ENCODE measurements around the gene PARD3.

The PARD3 gene

DNA sequence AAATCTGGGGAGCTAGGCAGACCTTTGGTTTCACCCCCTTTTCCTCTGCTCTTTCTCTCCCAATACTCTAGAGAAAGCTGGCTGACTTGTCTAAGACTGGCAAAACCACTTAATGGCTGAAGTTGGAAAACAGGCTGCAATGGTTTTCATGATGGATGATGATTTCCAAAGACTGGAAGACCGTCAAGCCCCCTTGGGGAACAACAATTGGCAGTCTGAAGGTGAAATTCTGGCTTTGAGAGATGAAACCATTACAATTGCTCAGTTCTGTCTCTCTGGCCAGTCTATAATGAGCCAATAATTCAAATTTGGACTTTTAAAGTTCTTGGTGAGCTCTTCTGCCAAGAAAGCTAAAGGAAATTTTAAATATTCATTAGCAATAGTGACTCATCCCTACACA is 680.5 kb downstream of the PARD3 start:
- DNase-seq (ENCODE audit: low read depth in 2 of 2): no peak

GRCh38 chr10:34133406-34133805 is 681.7 kb downstream of the PARD3 start:
- no peak for DNase-seq (ENCODE audit: low read depth in 2 of 2)

- no peak for DNase-seq (ENCODE audit: low read depth in 2 of 2)
Measured at GRCh38 chr10:34131152-34131551, 683.9 kb downstream of the PARD3 start.

- no peak for DNase-seq (ENCODE audit: low read depth in 2 of 2)
Measured at GRCh38 chr10:34127676-34128075, 687.4 kb downstream of the PARD3 start.

DNA sequence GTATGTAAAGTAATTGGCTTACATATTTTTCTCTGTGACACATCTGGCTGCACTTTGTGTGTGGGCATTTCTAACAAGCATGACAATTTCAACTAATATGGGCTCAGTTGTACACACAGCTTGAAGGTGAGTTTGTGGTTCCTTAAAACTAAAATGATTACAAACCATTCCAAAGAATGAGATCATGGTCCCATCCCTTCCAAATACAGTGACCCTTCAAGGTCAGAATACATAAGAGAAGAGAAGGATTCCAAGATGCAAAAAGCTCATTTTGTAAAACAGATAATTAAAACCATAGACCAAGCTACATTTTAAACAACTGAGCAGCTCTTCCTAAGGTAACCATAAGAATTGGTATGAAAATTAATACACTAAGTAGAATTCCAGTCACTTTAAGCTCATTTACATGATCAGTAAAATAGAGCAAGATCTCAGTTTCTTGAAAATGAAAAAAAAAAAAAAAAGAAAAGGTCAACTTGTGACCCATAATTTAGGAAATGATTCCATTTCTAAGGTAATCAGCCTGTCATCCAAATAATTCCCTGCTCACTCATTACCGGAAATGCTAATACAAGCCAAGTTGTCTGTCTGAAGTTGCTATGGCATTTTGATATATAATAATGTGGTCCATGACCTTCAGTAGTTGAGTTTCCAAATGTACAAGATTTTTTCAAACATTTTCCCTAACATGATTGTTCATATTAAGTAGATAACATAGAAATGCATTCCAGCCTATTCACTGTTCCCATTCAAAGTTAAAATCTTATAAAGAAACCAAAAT is 688.5 kb downstream of the PARD3 start:
- no peak for DNase-seq (ENCODE audit: low read depth in 2 of 2)

GRCh38 chr10:34125702-34126101 is 689.4 kb downstream of the PARD3 start:
- DNase-seq (ENCODE audit: low read depth in 2 of 2): no peak

- DNase-seq (ENCODE audit: low read depth in 2 of 2): no peak
Measured at GRCh38 chr10:34124522-34125035, 690.5 kb downstream of the PARD3 start.

- no peak for DNase-seq (ENCODE audit: low read depth in 2 of 2)
Measured at GRCh38 chr10:34121781-34122622, 693.1 kb downstream of the PARD3 start.

- no peak for DNase-seq (ENCODE audit: low read depth in 2 of 2)
Measured at GRCh38 chr10:34121125-34121753, 693.9 kb downstream of the PARD3 start.

- no peak for DNase-seq (ENCODE audit: low read depth in 2 of 2)
Measured at GRCh38 chr10:34119456-34119855, 695.6 kb downstream of the PARD3 start.

DNA sequence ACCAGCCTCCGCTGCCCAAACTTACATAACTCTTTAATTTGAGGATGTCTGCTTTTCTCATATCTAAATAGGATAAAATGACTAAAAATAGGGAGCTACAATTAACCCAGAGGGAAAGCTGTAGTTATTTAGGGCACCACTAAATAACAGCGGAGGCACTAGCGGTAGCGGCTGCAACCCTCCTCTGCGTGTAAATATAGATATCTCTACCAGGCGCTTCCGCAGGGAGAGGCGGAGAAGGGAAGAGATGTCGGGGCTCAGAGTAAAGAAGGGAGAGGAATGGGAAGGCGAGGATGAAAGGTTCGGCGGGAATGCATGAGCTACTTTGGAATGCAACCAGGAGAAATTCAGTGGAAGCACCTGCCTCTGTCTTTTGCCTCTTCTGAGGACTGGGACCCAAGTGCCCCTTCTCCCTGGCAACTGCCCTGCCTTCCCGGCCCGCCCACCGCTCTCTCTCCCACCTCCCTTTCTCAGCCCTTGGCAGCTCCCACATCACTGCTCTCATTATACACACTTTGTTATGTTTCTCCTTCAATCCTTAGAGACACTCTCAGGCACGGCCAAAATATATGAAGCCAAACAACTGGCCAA is 698.3 kb downstream of the PARD3 start:
- no peak for DNase-seq (ENCODE audit: low read depth in 2 of 2)

DNA sequence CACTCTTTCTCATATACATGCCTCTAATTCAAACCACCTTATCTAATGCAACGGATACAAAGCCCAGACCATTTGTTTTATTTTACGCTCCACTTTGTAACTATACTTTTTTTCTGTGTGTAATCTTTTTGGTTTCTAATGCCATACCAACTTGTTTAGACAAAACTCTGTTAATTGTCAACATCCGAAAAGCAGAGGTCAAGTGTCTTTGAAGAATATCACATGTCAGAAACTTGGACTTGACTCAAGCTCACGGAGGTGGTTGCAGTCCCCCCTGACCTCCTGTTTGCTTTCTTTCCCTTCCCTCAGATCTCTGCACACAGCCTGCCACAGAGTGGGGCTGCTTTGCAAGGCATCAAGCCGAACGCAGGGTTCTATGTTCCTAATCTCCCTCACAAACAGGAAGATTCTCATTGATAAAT is 698.9 kb downstream of the PARD3 start:
- no peak for DNase-seq (ENCODE audit: low read depth in 2 of 2)

DNA sequence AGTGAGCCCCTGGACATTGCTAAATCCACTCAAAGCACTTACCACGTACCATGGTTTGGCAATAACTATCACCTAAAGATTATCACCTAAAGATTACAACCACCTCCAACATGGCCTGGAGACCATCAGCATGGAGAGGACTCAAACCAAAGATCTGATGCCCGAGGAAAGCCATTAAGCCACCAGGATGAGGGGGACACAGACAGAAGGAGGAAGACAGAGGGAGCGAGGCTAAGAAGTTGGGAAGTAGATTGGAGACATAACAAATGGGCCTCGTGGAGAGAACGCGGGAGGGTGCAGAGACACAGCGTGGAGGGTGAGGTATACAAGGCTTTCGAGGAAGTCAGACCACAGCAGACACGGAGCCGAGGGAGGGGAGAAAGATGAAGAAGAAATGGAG is 700.2 kb downstream of the PARD3 start:
- DNase-seq (ENCODE audit: low read depth in 2 of 2): no peak

GRCh38 chr10:34113504-34114225 is 701.4 kb downstream of the PARD3 start:
- no peak for DNase-seq (ENCODE audit: low read depth in 2 of 2)

- no peak for DNase-seq (ENCODE audit: low read depth in 2 of 2)
Measured at GRCh38 chr10:34112171-34112782, 702.8 kb downstream of the PARD3 start.

DNA sequence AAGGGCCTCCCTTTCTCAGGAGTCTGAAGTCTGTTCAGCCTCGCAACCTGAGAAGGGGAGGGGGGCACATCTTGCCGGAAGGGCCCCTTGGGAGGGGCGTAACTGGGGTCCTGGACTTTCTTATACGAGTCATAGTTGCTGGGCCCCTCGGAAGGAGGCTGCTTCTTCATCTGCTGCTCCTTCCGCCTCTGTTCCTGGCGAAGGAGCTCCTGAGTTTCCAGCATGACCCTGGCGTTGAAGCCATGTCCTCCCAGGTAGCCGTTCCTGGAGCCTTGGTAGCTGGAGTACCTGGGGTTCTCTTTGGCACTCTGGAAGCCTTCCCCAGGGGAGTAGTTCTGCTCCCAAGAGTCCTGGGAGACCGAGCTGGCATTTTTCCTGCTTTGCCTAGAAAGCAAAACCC is 703.9 kb downstream of the PARD3 start:
- DNase-seq (ENCODE audit: low read depth in 2 of 2): no peak

- no peak for DNase-seq (ENCODE audit: low read depth in 2 of 2)
Measured at GRCh38 chr10:34109952-34110702, 705.0 kb downstream of the PARD3 start.

DNA sequence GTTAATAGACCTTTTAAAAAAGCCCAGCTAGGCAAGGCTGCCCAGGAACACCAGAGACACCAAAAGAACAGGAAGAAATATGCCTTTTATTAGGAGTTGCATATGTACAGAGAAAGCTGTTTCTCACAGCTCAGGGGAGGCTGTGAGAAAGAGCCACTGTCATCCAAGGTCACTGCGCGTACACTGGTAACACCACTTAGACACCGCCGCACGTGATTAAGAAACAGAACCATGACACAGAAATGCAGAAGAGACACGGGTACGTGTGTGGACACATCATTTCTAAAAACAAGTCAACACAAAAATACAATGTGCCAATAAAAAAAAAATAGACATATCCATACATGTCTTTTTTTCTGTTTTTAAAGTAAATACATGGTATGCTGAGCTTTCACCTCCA is 705.6 kb downstream of the PARD3 start:
- DNase-seq (ENCODE audit: low read depth in 2 of 2): no peak

GRCh38 chr10:34107626-34108516 is 707.2 kb downstream of the PARD3 start:
- DNase-seq (ENCODE audit: low read depth in 2 of 2): no peak

Measured in stimulated activated CD4-positive, alpha-beta T cell treated with anti-CD3 and anti-CD28 coated beads, Interleukin-1b, Interleukin-23, amount 100 ng/mL, for 1 hour (primary cell).